Endothelial cell of umbilical vein (primary cell): ENCODE measurements around the gene ANKRD33B. TPM values are rescaled to one million over a fixed set of nuclear protein-coding genes. Genes with fewer than 3 reads are reported as not detected.

ENCODE experiments used
- BruUV-seq: library from RNA; stranded (reverse); fragments of 400-500 nt; replicated peaks from 2 replicates; lab custom pipeline; 2021; lab: Mats Ljungman, UMichigan
- CTCF ChIA-PET: fragments of 300-600, 350-600 bp; sonication (Branson Sonifier 250); formaldehyde crosslinking; loops from one replicate; lab custom pipeline; 2021; ENCODE audit warnings: antibody characterized with exemption, inconsistent platforms; lab: Charles Lee
- POLR2A ChIA-PET: fragments of 300-600, 350-600 bp; sonication (Branson Sonifier 250); formaldehyde crosslinking; loops from one replicate; lab custom pipeline; 2021; ENCODE audit warnings: antibody characterized with exemption, inconsistent platforms; lab: Charles Lee
- DNase-seq: peaks from one replicate; pipeline ENCODE4 v3.0.0-alpha.2; 2011; ENCODE audit warnings: low read depth, low spot score
- FAIRE-seq: peaks from 2 replicates; lab custom pipeline; 2011; peaks lifted over from hg19 to GRCh38; lab: Jason Lieb, UNC
- H2AFZ ChIP-seq: 2 replicates; pipeline ENCODE4 v1.6.0; 2012; ENCODE audit warnings: low read depth, low read length, control low read depth, inconsistent platforms
- H3K27ac ChIP-seq: 2 replicates; pipeline ENCODE4 v1.5.1; 2011; ENCODE audit warnings: low read depth, mild to moderate bottlenecking, control low read depth, low read length, moderate library complexity; ENCODE audit not compliant: insufficient read depth
- H3K27me3 ChIP-seq, 2 experiments: 2 replicates each; pipeline versions ENCODE4 v1.6.0 to v1.6.1; 2011; ENCODE audit warnings: low read length in 2 of 2, mixed read lengths in 1 of 2; ENCODE audit not compliant: control insufficient read depth in 2 of 2, insufficient read depth in 2 of 2
- H3K36me3 ChIP-seq, 2 experiments: 2 replicates in 1 of 2; 3 replicates in 1 of 2; pipeline ENCODE4 v1.5.1; 2011; ENCODE audit warnings: low read length in 2 of 2, mild to moderate bottlenecking in 1 of 2, moderate library complexity in 1 of 2; ENCODE audit not compliant: control insufficient read depth in 2 of 2, insufficient read depth in 2 of 2; ENCODE audit errors: extremely low read depth in 1 of 2
- H3K4me1 ChIP-seq: 3 replicates; pipeline ENCODE4 v1.5.1; 2011; ENCODE audit warnings: mild to moderate bottlenecking, low read length; ENCODE audit not compliant: control insufficient read depth, insufficient read depth; ENCODE audit errors: extremely low read depth
- H3K4me2 ChIP-seq: 2 replicates; pipeline ENCODE4 v1.6.1; 2011; ENCODE audit warnings: low read length, control low read depth, mixed read lengths; ENCODE audit not compliant: insufficient read depth
- H3K4me3 ChIP-seq, 3 experiments: fragments of 200-600 bp in 1 of 3; sonication (generic), shearing (Covaris generic) in 1 of 3; replicated peaks in 1 of 3; 2 replicates each; pipeline ENCODE4 v1.5.1; 2011 to 2016; ENCODE audit warnings: control low read depth in 3 of 3, low read length in 3 of 3, mild to moderate bottlenecking in 2 of 3, inconsistent platforms in 1 of 3, low read depth in 1 of 3, moderate library complexity in 1 of 3; ENCODE audit not compliant: insufficient read depth in 1 of 3
- H3K79me2 ChIP-seq: 2 replicates; pipeline ENCODE4 v1.6.0; 2012; ENCODE audit warnings: low read length, inconsistent platforms; ENCODE audit not compliant: control insufficient read depth, insufficient read depth
- H3K9ac ChIP-seq: replicated peaks from 2 replicates; pipeline ENCODE3; 2011; ENCODE audit warnings: low read length, control low read depth; ENCODE audit not compliant: insufficient read depth; ENCODE audit errors: extremely low read depth
- H3K9me1 ChIP-seq: replicated peaks from 3 replicates; pipeline ENCODE4 v1.6.0; 2011; ENCODE audit warnings: mild to moderate bottlenecking, low read length; ENCODE audit not compliant: control insufficient read depth, insufficient read depth; ENCODE audit errors: extremely low read depth
- H3K9me3 ChIP-seq: replicated peaks from 2 replicates; pipeline ENCODE4 v1.5.1; 2012; ENCODE audit warnings: low read length, inconsistent platforms; ENCODE audit not compliant: control insufficient read depth, insufficient read depth
- H4K20me1 ChIP-seq: replicated peaks from 2 replicates; pipeline ENCODE3; 2011; ENCODE audit warnings: mild to moderate bottlenecking, low read length; ENCODE audit not compliant: control insufficient read depth, insufficient read depth; ENCODE audit errors: extremely low read depth
- CTCF ChIP-seq, 2 donors: IDR thresholded peaks; 1 replicate in 1 of 2; 2 replicates in 1 of 2; pipeline ENCODE4 v1.5.1; 2011; ENCODE audit warnings: low read length in 2 of 2, mild to moderate bottlenecking in 2 of 2, moderate library complexity in 2 of 2, control low read depth in 1 of 2, inconsistent platforms in 1 of 2, low read depth in 1 of 2; ENCODE audit not compliant: insufficient read depth in 1 of 2; ENCODE audit errors: extremely low read depth in 1 of 2
- EZH2 ChIP-seq: IDR thresholded peaks from 2 replicates; pipeline ENCODE4 v1.6.1; 2012; ENCODE audit warnings: borderline replicate concordance, low read depth, mild to moderate bottlenecking, moderate library complexity, low read length, inconsistent platforms; ENCODE audit not compliant: severe bottlenecking
- FOS ChIP-seq: IDR thresholded peaks from 2 replicates; pipeline ENCODE4 v1.6.1; 2011; ENCODE audit warnings: mild to moderate bottlenecking, low read length, moderate library complexity, borderline replicate concordance; ENCODE audit not compliant: insufficient read depth
- GATA2 ChIP-seq: IDR thresholded peaks from 2 replicates; pipeline ENCODE4 v1.7.0; 2011; ENCODE audit warnings: low read depth, mild to moderate bottlenecking, moderate library complexity, mixed read lengths, low read length; ENCODE audit not compliant: insufficient read length, insufficient read depth
- JUN ChIP-seq: IDR thresholded peaks from 2 replicates; pipeline ENCODE4 v1.6.1; 2011; ENCODE audit warnings: borderline replicate concordance, low read depth; ENCODE audit not compliant: insufficient read length, insufficient read depth
- MAX ChIP-seq: IDR thresholded peaks from 2 replicates; pipeline ENCODE4 v1.6.1; 2011; ENCODE audit not compliant: insufficient read depth, insufficient read length
- MYC ChIP-seq: IDR thresholded peaks from one replicate; pipeline ENCODE4 v1.6.1; 2011; ENCODE audit warnings: mild to moderate bottlenecking, low read depth, low read length
- POLR2A ChIP-seq: IDR thresholded peaks from 2 replicates; pipeline ENCODE4 v1.6.1; 2012; ENCODE audit warnings: low read depth, mild to moderate bottlenecking, control low read depth, low read length
- POLR2AphosphoS5 ChIP-seq: IDR thresholded peaks from 2 replicates; pipeline ENCODE4 v1.6.1; 2012; ENCODE audit warnings: low read depth, mild to moderate bottlenecking, control low read depth, low read length, moderate library complexity; ENCODE audit not compliant: insufficient read depth
- dilution Hi-C: fragments of 300-500 bp; cut with MboI; formaldehyde crosslinking; loops from one replicate; pipeline ENCODE4 v1.15.0; 2019; ENCODE audit warnings: low sequenced_read_pairs; ENCODE audit not compliant: extremely low pct_ligation_motif_present
- intact Hi-C: fragments of 100-400 bp; cut with micrococcal nuclease; formaldehyde crosslinking; loops from one replicate; pipeline ENCODE4 v1.10.0; 2022
- polyA plus RNA-seq, 4 experiments: library from polyadenylated mRNA; depleted of rRNA in 3 of 4; stranded (reverse) in 3 of 4; unstranded in 1 of 4; fragments of >200 nt; gene quantifications; 2 replicates each; pipeline versions ENCODE4 v1.2.1 to v1.2.3, GENCODE V29; 2011 to 2012; ENCODE audit warnings: missing spikeins in 1 of 4
- total RNA-seq: library from RNA; stranded (reverse); gene quantifications from 2 replicates; pipeline ENCODE4 v1.2.3, GENCODE V29; 2021

ANKRD33B gene
- total and polyA plus RNA-seq, 2 donors (not counting 3 experiments of a cell fraction or from before 2014, with no cell fraction given), result 2.4 to 5.4 TPM

- Histone ChIP-seq H3K27ac (no peak overlapping the region), H3K9me1 (no peaks in the 10 kb centered on the region), H3K4me2 (no peak overlapping the region), H3K9me3 (no peaks in the 10 kb centered on the region), H3K27me3 (no peaks in the 10 kb centered on the region), H3K36me3 (no peaks in the 10 kb centered on the region), H2AFZ (no peak overlapping the region), H3K9ac (no peak overlapping the region), H3K4me1 (peaks cover 12% of the 10 kb centered on the region), H4K20me1 (no peaks in the 10 kb centered on the region), H3K79me2 (no peaks in the 10 kb centered on the region), H3K4me3 (no peak overlapping the region)
- BruUV-seq, result no TSS peak
- ChIA-PET POLR2A (interaction anchor here (0.8 kb wide), 1 partner anchor 63 kb away, joined by 7 read pairs; no protein-coding TSS in a partner anchor), CTCF (interaction anchor here (0.6 to 5.3 kb wide), 11 partner anchors 8 to 159 kb away, joined by 3 to 31 read pairs (median 5); no protein-coding TSS in a partner anchor)
- dilution Hi-C loops (no loop called here), intact Hi-C loops (loop anchor here (1.0 to 2.0 kb wide), 3 partner anchors 11 to 50 kb away; no protein-coding TSS in a partner anchor)
- TF ChIP-seq EZH2, result no peak
- TF ChIP-seq MAX, result no peak
- no peak for TF ChIP-seq POLR2AphosphoS5
- TF ChIP-seq JUN, result no peak
- no peak for TF ChIP-seq MYC
- TF ChIP-seq FOS, result no peak
- TF ChIP-seq GATA2, result no peak
- TF ChIP-seq CTCF (IDR thresholded peaks at IDR 0.05; ENCODE audit: extremely low read depth in 1 of 2, insufficient read depth in 1 of 2, low read depth in 1 of 2, low read length in 2 of 2), result no peak
- TF ChIP-seq POLR2A, result no peak
- FAIRE-seq (no peak), DNase-seq (no peak)
Measured at GRCh38 chr5:10576790-10577189, 12.9 kb downstream of the ANKRD33B start.
